Kidney tubule cell (primary cell): ENCODE data around the gene GALT.

Experiments used
- DNase-seq: peaks from one replicate; pipeline ENCODE4 v3.0.0-alpha.2; 2018; ENCODE audit warnings: low spot score

The GALT gene

DNA sequence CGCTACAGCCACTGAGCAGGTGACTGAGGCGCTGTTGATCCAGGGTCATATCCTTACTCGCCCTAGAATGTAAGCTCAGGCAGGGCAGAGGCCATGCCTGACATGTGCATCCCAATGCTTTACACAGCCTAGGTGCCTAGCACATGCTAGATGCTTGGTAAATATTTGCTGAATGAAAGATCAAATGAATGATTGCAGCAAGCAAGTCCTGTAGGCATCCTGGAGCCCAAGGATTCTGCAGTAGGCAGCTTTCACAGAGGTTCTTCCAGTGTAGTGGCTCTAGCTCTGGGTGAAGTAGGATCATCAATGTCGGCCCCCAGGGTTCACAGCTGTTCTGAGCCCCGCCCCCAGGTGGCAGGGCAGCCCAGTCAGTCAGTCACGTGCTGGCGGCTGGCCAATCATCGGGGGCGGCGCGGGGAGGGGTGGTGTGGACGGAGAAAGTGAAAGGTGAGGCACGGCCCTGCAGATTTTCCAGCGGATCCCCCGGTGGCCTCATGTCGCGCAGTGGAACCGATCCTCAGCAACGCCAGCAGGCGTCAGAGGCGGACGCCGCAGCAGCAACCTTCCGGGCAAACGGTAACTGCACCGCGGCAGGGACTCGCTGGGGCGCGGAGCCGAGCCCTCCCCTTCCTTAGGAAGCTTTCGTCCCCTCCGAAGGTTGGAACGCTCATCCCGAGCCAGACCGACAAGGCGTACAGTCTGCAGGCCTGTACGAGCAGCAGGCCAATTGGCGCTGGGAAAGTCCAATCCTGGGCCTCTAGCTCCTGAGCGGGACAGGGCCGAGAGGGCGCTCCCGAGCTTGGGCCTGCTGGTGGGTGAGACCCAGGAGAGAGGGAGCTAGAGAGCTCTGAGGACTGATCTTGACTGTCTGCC, at the start of gene GALT:
Gene GALT (plus strand): TSS at position 465 of the 873 bp plus-strand sequence. CDS start 30 bp downstream, at position 495.
- DNase-seq = peak; percentile 91

DNA sequence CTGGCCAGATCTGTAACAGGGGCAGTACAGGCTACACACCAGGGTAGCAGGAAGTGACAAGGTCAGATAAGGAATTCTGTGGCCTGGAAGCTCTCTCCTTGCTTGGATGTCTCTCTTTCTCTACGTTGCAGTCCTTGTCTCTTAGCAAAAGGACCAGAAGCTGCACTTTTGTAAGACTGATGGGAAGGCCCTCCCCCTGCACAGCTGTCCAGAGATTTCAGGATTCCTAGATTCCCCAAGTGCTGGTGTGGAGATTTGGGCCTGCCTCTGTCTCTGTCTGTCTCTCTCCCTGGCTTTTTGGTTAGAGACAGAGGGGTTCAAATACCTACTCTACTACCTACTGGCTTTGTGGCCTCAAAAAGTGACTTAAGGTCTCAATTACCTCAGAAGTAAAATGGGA, 46.9 kb upstream of the GALT start:
- DNase-seq = no peak

DNA sequence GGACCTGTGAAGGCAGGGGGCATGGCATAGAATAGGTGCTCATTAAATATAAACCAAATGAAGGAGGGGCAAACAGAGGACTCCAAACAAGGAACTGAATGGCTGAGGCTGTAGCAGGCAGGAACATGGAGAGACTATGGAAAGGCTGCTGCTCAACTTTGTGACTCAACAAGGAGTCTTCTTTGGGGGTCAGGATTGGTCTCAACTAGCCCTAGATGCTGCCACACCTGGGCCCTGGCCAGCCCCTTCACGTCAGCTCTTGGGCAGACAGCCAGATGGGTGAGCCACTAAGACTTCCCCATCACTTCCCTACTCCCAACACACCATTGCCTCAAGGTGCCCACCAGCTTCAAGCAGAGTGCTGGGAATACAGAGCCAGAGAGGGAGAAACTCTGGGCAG, 45.6 kb upstream of the GALT start:
- DNase-seq = peak; percentile 27

DNA sequence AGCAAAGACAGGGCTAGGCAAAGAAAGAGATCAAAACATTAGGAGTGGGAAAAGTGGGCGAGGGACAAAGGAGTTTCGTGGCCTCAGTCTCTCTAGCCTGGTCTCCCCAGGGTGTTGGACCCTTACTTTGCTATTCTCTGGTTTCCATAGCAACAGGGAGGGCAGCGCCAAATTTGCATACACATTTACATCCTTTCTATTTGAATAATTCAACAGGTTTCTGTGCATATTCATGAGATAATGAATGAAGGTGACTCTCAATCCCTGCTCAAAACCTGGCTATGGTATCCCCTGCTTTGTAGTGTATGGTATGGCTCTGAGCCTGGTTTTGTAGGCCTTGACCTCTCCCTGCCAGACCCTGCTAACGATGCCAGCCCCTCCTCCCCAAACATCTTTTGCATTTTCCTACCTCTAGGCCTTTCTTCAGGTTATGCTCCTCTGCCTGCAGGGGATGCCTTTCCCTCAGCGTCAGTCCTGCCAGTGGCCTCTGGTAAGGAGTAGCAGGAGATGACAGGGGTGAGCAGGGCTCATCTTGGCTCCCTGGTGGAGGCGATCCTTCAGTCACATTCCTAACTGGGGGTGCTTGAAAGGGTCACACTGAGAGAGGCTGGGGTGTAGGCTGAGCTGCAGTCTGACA, 44.4 kb upstream of the GALT start:
- no peak for DNase-seq

DNA sequence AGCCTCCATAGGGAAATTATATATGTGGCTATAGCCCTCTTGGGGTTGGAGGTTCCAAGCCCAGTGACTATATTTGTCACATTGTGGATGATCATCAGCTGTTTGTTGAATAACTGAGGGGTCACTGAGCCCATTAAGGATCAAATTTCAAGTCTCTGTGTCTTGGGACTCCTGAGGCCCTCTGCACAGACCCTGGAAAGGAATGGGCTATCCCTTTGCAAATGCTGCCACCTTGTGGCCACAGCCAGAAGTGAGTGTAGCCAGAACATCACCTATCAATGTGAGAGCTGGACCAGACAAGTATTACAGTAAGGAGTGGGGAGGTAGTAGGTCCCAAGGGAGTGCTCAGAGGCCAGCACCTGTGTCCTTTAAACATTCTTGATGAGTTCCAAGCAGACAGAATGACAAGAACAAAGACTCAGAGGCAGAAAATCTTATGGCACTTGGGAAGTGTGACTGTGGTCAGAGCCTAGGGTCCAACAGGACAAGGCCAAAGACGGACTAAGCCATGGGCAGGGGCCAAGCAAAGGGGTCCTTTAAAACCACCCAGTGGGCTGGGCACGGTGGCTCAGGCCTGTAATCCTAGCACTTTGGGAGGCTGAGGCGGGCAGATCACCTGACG, 42.8 kb upstream of the GALT start:
- peak; percentile 72 for DNase-seq

DNA sequence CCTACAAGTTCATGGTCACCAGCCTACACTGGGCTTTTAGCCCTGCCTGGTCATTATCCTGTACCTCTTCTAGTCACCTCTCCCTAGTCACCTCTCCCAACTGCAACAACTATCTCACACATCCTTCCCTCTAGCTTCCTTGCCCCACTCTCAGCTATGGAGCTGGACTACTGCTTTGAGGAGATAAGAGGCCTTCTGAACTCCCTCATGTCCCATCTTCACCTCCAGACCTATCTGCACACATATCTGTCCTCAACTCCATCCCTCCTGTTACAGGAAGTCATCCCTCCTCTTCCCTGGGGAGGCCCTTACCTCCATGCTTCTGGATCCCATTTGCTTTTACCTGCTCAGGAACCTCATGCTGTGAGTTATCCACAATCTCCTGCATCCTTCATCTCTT, 40.3 kb upstream of the GALT start:
- DNase-seq = no peak

DNA sequence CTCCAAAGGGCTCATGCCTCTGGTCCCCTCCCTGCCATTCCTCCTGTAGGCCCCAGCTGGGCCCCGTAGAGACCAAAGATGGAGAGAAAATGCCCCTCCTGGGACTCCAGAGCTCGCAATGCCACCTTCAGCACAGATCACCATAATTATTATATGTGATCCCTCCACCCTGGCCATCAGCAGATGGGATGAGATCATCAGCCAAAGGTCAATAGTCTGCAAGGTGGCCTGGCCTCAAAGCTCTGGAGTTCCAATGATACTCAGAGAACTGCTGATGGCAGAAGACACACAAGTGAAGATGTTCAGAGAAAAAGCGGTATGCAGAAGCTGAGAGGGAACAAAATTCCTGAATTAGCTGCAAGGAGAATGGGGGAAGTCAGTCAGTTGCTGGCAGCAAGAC, 39.6 kb upstream of the GALT start:
- no peak for DNase-seq

DNA sequence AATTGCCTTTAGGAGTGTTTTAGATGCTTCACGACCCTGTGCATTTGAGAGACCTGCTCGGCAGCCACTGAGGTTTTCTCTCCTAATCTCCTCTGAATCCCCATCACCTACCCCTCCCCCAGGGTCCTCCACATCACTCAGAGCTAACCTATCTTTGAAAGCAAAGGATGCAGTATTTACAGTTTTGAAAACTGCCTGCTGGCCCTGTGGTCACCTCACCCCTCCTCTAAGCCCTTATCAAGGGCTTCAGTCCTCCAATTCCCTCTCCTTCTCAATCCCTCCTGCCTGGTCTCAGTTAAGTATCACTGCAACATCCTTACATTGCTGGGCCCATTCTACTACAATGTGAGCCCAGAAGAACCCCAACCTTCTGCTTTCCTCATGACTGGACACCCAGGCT, 39.1 kb upstream of the GALT start:
- no peak for DNase-seq

DNA sequence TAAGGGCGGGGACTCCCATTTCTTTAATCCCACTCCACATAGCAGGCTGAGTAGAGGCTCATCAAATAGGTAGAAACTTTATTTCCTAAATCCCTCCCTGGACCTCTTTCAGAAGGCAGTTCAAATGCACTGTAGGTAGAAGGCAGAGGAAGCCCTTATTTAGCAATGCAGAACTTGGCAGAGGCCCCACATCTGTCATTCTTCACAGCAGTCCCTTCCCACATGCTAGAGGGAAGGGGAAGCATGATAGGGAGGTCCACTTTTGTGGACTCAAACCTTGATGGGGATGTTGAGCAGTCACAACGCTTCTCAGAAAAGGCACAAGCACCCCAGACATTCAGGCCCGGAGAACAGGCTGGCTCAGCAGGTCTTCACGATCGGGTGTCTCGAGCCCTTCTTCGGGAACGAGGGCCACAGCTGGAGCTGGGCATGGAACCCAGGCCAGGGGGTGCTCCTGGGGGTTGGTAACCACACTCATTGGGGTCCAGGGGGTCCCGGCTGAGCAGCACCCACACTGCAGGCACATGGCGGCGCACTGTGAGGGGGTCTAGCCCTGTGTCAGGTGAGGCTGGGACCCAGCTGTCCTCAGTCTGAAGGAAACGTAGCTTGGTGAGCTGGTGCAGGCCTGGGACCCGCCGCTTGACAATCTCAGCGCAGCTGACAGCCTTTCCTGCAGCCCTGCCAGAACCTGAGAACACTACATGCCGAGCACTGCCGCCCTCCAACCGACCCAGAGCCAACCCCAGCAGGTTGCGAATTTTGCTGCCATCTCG, 35.9 kb upstream of the GALT start:
- DNase-seq = no peak

DNA sequence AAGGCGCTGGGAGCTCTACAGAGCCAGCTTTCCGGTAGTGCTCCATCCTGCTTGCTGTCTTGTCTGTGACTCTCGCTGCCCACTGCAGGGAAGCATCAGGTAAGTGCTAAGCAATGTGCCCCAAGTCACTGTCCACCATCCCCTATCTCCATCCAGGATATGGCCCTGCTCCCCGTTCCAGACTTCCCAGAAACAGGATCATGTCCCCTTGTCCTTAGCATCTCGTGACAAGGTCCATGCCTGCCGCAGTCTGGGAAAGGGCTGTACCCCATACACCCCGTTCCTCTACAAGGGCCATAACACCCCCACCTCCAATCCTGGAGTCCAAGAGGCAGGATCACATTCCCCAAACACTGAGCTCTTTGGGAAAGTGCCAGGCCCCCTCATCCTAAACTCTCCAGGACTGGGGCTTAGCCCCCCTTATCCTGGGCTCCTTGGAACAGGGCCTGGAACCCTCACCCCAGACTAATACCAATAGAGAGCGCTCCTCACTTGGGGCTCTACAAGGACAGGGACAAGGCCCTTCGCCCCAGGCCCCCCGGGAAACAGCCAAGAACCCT, 35.1 kb upstream of the GALT start:
- no peak for DNase-seq

DNA sequence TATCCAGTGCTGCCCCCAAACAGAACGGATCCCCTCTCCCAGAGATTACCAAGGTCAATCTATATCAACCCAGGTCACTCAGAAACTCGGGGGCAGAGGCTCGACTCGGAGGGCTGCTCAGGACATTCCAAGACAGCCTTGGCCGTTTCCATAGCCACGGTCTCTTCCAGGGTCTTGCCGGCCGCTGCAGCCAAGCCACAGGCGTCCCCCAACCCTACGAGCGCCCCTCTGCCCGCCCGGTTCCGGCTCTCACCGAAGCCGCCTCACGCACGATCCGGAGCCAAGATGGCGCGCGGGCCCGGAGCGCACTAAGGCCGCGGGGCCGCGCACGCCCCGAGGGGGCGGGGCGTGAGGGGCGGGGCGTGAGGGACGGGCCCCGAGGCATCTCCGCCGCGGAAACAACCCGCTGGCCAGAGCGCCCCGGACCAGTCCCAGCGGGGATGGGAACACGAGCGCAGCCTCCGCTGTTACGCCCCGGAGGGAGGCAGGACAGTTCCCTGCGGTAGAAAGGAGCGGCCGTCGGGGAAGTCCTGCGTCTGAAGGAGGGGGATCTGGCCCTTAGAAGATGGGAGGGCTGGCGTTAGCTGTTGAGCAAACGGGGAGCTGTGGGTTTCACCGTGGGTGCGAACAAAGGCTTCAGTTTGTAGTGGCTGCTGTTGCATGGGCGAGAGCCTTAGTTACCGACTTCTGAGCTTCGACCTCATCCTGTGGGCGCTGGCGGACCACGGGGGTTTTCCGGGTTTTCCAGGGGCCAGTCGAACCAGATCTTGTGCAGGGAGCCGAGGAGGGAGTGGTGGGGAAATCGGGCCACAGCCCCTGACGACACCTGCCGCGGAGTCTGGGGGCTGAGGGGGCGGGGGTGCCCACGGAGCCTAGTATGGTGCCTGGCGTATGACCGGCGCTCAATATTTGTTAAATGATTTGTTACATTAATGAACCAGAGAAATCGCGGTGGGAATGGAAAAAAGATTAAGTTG, 34.4 kb upstream of the GALT start, which contains the start of gene RPP25L:
Gene RPP25L (minus strand): TSS at position 287 of the 977 bp plus-strand sequence. CDS start 801 bp downstream, outside the sequence.
- DNase-seq = peak; percentile 86

DNA sequence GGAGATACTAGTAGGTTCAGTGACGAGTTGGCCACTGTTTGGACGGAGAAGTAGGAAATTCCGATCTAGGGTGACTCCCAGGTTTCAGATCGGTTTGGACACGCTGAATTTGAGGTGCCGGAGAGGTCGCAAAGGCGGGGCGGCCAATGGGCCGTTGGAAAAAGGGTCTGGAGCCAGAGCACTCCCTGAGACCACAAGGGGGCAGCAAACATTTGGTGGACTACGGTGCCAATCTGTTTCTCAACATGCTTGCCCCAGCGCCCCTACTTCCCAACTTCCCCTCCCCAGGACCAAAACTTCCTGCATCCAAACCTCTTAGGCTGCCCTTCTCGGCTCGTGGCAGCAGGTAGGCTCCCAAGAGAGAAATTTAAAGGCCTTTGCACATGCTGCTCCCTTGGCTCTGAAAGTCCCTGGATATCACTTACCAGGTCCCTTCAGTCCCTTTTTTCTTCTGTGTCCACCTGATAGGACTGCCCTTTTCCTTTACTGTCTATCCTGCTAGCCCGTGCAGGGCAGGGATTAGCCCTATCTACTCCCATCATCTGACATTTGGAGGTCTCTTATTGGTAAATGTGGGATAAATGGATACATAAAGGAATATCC, 33.6 kb upstream of the GALT start:
- DNase-seq = peak; percentile 74

DNA sequence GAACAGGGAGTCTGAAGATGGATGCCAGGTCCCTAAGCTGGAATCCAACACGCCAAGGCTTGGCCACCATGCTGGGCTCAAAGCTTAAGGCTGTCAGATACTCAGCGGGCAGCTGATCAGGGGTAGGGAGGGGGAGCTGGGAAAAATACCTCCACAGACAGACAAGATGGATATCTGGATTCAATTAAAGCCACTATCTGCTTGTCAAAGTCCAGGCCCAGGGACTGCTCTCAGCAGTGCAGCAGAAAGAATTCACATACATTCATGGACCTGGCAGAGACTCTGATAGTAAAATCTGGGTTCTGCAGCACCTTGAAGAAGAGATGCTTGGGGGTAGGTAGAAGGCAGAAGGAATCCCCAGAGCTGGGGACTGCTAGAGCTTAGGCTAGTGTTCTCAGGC, 31.3 kb upstream of the GALT start:
- DNase-seq = no peak

DNA sequence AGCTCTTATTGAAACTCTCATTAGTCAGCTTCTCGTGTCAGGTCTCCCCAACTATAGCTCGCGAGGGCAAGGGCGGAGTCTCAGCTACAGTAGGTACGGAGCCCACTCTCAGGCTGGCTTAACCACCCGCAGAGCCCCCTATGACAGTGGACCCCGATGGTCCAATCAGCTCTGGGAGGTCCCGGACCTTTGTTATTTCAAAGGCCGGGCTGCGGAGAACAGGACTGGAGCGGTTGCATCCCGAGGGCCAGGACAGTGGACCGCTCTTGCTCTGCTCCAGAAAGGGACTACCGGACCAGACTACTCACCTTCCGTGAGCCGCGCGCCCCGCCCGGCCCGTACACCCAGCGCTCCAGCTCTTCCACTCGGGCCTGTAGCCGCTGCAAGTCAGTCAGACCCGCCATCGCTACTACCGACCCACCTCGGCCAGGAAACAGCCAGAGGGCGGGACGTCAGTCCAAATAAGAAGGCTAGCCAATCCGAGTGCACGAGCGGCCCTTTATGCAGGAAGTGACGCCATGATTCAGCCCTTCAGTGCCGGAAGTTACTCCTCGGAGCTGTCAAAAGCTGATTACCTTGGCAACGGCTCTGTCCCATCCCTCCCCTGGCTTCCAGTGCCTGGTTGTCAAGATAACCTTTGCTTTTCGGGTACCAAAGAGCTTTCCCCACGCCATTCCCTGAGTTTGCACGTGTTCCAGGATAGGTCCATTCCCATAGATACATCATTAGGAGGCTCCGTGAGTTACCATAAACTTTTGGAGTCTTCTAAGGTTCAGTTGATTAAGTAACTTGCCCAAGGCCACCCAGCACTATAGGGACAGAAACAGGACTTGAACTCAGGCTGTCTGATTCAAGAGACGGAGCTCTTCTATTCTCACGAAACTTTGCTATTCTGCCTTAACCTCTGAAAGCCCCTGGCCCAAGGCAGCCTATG, 26.1 kb upstream of the GALT start, which contains the start of gene DCTN3:
Gene DCTN3 (minus strand): TSS at position 435 of the 934 bp plus-strand sequence. CDS start 31 bp downstream, at position 404.
- peak; percentile 93 for DNase-seq

DNA sequence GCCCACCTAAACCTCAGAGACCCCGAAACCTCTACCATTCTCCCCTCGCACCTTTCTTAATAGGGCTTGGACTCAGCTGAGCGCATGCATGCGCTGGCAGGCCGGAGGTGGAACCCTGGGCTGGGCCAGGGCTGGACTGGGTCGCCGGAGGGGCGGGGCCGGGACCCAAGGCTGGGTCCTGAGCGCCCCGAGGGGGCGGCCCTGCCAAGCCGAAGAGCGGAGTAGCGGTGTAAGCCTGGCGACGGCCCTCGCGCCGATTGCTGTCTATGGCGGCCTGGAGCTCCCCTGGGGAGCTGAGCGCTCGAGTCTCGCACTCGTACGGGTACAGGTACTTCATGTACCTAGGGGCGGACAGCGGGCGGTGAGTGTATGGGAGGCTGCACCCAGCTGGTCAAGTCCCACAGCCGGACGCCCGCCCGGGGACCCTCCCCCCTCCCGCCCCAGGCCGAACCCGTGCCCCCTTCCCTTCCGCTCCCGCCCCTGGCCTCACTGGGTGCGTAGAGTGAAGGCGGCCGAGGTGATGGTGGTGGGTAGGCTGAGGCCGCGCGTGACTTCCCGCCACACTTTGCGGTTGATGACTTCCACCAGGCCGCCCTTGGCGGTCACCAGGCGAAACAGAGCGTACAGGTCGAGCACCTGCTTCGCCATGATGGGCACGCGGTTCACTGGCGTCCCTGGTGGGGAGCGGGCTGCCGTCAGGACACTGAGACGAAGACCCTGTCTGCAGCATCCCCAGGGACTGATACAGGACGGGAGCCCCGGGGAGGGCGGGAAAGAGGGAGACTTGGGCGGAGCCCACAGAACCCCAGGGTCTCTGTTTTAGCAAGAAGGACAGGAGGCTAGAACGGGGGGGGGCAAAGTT, 22.9 kb upstream of the GALT start:
- no peak for DNase-seq

DNA sequence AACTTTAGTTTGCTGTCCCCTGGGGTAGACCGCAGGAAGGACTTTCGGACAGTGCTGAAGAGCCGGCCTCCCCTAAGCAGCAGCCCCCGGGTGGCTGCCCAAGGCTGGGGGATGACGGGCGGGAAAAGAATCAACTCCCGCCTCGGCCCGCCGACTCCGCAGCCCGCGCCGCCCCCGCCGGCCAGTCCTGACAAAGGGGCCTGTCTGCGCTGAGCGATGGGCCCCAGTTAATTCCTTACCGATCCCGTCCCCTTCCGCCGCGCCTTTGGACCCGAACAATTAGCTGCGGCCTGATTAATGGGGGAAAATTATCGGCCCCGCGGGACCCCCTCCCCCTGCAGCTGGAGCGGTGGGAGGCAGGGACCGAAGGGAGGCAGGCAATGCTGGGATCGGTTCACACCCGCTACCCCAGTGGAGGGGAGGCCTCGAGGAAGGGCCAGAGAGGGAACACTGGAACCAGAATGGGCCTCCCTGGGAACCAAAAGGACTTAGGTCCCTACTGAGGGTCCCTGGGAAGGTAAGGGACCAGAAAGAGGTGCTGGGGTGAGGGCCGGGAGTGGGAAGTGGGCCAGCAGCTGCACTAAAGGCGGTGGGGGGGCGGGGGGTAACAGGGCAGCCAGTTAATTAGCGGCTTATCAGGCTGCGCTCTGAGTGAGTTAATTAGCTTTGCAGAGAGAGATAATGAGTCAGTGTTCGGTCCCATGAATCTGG, 21.8 kb upstream of the GALT start:
- no peak for DNase-seq

DNA sequence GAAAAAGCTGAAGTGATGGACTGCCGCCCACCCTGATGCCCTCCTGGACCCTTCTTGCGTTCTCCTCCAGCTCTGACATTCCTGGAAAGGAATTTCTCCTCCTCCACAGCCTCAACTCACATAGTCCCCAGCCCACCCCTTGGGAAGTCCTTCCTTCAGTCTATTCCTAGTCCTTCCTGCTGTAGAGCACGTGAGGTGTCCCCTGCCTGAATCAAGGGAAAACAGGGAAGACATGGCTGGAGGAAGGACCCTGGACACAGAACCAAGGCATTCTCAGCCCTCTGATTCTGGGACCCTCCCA, 21.3 kb upstream of the GALT start:
- DNase-seq = no peak
